Activated CD4-positive, alpha-beta T cell treated with anti-CD3 and anti-CD28 coated beads, Interleukin-2, amount 10 ng/mL, durations not matched to agents 24 days and 14 days (primary cell): ENCODE measurements around the gene HIVEP1. TPM values are rescaled to one million over a fixed set of nuclear protein-coding genes. Genes with fewer than 3 reads are reported as not detected.
A peak's percentile ranks its signal among the peaks of the same experiment; 100 is the strongest.

ENCODE experiments used
- DNase-seq: peaks from one replicate; pipeline ENCODE4 v3.0.0; 2022
- H3K27ac Mint-ChIP-seq: one replicate; pipeline ENCODE4 v1.8.0; 2022; ENCODE audit warnings: mild to moderate bottlenecking, mixed read lengths
- H3K27me3 Mint-ChIP-seq: one replicate; pipeline ENCODE4 v1.8.0; 2022; ENCODE audit warnings: mixed read lengths
- H3K36me3 Mint-ChIP-seq: one replicate; pipeline ENCODE4 v1.8.0; 2022; ENCODE audit warnings: low read depth, mild to moderate bottlenecking, mixed read lengths
- H3K4me1 Mint-ChIP-seq: one replicate; pipeline ENCODE4 v1.8.0; 2021; ENCODE audit warnings: mixed read lengths
- H3K4me3 Mint-ChIP-seq: one replicate; pipeline ENCODE4 v1.8.0; 2022; ENCODE audit warnings: mild to moderate bottlenecking, moderate library complexity, mixed read lengths
- H3K9me3 Mint-ChIP-seq: one replicate; pipeline ENCODE4 v1.8.0; 2021; ENCODE audit warnings: mixed read lengths
- intact Hi-C: fragments of 100-400 bp; cut with micrococcal nuclease; formaldehyde crosslinking; loops from one replicate; pipeline ENCODE4 v1.15.1; 2023
- total RNA-seq: library from RNA; stranded (reverse); gene quantifications from 2 replicates; pipeline ENCODE4 v1.2.3, GENCODE V29; 2022

The HIVEP1 gene
- total RNA-seq, 1 donor from 2014 or later = 55.3 TPM

GRCh38 chr6:12119085-12119588 lies 107.0 kb downstream of the HIVEP1 start:
- Mint-ChIP-seq H3K4me1 (peaks cover 64% of the 10 kb centered on the region), H3K9me3 (peaks cover 15% of the 10 kb centered on the region), H3K4me3 (peak overlapping the region; percentile 41), H3K27me3 (no peaks in the 10 kb centered on the region), H3K36me3 (peaks cover 74% of the 10 kb centered on the region), H3K27ac (peak overlapping the region; percentile 78)
- intact Hi-C loops = loop anchor here (1.0 to 5.0 kb wide), 4 partner anchors 54 to 408 kb away; no protein-coding TSS in a partner anchor
- peak; percentile 92 for DNase-seq

- Mint-ChIP-seq H3K9me3 (peaks cover 7% of the 10 kb centered on the region), H3K27me3 (no peaks in the 10 kb centered on the region), H3K27ac (no peak overlapping the region), H3K4me1 (peaks cover 47% of the 10 kb centered on the region), H3K36me3 (peaks cover 83% of the 10 kb centered on the region), H3K4me3 (peak overlapping the region; percentile 31)
- DNase-seq = peak; percentile 57
- intact Hi-C loops = no loop called here
Observed at GRCh38 chr6:12125396-12125795, 113.3 kb downstream of the HIVEP1 start.

- peak; percentile 57 for DNase-seq
- H3K4me3 Mint-ChIP-seq = no peak overlapping the region
- H3K9me3 Mint-ChIP-seq = peaks cover 6% of the 10 kb centered on the region
- no peak overlapping the region for H3K27ac Mint-ChIP-seq
- peaks cover 44% of the 10 kb centered on the region for H3K4me1 Mint-ChIP-seq
- H3K36me3 Mint-ChIP-seq = peaks cover 78% of the 10 kb centered on the region
- intact Hi-C loops = no loop called here
- H3K27me3 Mint-ChIP-seq = no peaks in the 10 kb centered on the region
Observed at GRCh38 chr6:12126051-12126450, 113.9 kb downstream of the HIVEP1 start.

DNA sequence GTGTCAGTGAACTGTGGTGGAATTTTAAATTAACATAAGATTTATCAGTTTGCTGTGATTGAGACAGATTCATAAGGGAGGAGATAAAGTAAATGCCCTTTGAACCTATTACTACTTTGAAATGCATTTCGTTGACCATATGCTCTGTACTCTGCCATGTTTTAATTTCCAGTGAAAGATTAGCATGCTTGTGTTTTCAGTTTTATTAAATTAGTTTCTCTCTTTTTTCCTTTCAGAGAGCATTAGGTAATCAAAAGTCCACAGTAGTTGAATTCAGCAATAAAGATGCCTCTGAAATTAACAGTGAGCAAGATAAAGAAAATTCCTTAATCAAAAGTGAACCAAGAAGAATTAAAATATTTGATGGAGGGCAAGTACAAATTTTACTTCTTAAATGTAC lies 117.4 kb downstream of the HIVEP1 start:
- no peaks in the 10 kb centered on the region for H3K27me3 Mint-ChIP-seq
- peaks cover 61% of the 10 kb centered on the region for H3K36me3 Mint-ChIP-seq
- H3K4me1 Mint-ChIP-seq = peaks cover 29% of the 10 kb centered on the region
- intact Hi-C loops = no loop called here
- no peak overlapping the region for H3K4me3 Mint-ChIP-seq
- H3K9me3 Mint-ChIP-seq = no peaks in the 10 kb centered on the region
- no peak overlapping the region for H3K27ac Mint-ChIP-seq
- no peak for DNase-seq

DNA sequence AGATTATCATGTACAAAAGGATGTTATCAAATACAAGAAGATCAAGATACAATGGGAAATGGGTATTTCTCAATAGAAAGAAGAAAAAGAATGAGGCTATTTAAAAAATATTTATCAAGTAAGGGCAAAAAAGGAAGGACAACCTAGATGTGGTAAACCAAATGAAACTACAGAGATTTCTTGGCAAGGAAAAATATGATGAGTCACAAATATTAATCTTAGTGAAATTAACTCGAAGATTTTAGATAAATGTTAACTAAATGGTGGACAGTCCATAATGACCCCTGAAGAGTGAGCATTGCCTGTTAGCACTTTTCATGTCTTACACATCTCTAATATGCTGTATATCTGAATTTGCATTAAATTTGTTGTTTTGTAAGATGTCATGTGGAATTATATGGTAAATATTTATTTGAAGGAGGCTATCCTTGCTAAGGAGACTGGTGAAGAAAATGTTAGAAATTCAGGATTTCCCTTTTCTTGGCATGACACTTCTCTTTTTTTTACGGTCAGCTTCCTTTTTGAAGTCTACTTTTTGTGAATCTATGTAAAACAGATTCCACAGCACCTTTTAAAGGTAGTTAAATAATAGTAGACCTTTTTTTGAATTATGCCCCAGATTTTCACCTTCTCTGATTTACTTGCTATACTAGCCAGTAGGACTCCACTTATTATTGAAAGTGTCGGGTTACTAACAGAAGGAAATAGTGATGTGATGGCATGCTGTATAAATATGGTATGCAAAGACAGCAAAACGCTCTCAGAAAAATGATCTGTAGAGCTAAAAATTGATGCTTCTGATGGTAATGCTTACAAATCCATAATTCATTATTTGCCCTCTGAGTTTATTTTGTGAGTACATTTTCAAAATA lies 120.5 kb downstream of the HIVEP1 start:
- Mint-ChIP-seq H3K4me1 (peaks cover 13% of the 10 kb centered on the region), H3K27me3 (no peaks in the 10 kb centered on the region), H3K36me3 (peaks cover 54% of the 10 kb centered on the region), H3K9me3 (no peaks in the 10 kb centered on the region), H3K4me3 (no peak overlapping the region), H3K27ac (no peak overlapping the region)
- no peak for DNase-seq
- intact Hi-C loops = no loop called here

DNA sequence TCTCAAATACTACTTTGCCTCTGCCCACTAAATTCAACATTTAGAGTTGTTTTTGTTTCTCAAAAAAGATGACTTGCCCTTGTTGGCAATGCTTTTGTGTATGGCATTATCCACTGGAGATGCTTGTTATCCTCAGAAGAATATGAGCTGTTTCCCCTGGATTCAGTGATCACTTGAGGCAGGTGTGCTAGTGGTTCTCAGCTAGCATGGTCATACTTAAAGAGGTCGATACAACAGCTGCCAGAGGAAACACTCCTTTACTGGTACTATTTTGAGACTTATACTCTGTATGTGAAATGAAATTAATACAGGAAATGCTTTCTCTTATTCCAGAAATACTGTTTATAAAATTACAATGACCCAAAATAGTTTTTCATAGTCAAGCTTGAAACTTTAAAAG lies 122.5 kb downstream of the HIVEP1 start:
- peaks cover 24% of the 10 kb centered on the region for H3K4me1 Mint-ChIP-seq
- H3K27ac Mint-ChIP-seq = no peak overlapping the region
- intact Hi-C loops = no loop called here
- no peaks in the 10 kb centered on the region for H3K27me3 Mint-ChIP-seq
- H3K36me3 Mint-ChIP-seq = peaks cover 55% of the 10 kb centered on the region
- no peak overlapping the region for H3K4me3 Mint-ChIP-seq
- H3K9me3 Mint-ChIP-seq = peaks cover 10% of the 10 kb centered on the region
- no peak for DNase-seq

- Mint-ChIP-seq H3K4me1 (peaks cover 24% of the 10 kb centered on the region), H3K27ac (no peak overlapping the region), H3K27me3 (no peaks in the 10 kb centered on the region), H3K4me3 (no peak overlapping the region), H3K36me3 (peaks cover 57% of the 10 kb centered on the region), H3K9me3 (peaks cover 10% of the 10 kb centered on the region)
- intact Hi-C loops = no loop called here
- no peak for DNase-seq
Observed at GRCh38 chr6:12134991-12135390, 122.9 kb downstream of the HIVEP1 start.

DNA sequence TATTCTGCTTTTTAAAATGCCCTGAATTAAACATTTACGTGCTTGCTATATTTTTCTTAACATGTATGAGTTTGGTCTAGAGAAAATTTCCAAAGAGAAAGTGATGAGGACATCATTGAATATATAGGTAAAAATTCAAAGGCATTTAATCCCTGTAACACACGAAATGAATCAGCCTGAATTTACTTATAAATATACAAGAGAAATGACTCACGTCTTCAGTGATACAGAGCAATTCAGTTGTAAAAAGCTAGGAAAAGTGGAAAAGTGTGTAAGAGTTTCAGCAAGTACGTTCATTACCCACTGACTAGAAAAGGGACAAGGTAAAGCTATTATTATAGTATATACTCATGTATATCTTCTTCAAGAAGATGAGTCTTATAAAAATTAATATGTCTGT lies 124.8 kb downstream of the HIVEP1 start:
- intact Hi-C loops = no loop called here
- Mint-ChIP-seq H3K4me3 (no peak overlapping the region), H3K4me1 (peaks cover 24% of the 10 kb centered on the region), H3K27ac (no peak overlapping the region), H3K9me3 (peaks cover 21% of the 10 kb centered on the region), H3K36me3 (peaks cover 69% of the 10 kb centered on the region), H3K27me3 (no peaks in the 10 kb centered on the region)
- no peak for DNase-seq

DNA sequence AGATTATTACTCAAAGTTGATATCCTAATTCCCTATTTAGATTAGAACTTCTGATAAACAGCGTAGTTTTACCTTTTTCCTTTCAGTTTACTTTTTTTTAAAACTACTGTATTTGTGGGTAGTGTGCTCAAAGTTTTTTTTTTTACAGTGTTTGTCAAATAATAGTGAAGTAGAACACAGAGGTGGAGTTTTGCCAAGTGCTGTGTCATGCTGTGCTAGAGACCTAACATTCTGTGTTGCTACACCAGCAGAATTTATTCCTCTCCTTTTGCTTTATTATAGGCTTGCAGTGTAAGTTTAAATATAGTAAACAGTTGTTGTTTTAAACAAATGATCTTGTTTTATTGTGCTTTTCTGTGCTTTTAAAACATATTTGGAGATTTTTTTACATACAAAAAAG lies 125.4 kb downstream of the HIVEP1 start:
- H3K27me3 Mint-ChIP-seq = no peaks in the 10 kb centered on the region
- H3K9me3 Mint-ChIP-seq = peaks cover 25% of the 10 kb centered on the region
- peaks cover 71% of the 10 kb centered on the region for H3K36me3 Mint-ChIP-seq
- DNase-seq = no peak
- H3K27ac Mint-ChIP-seq = no peak overlapping the region
- no peak overlapping the region for H3K4me3 Mint-ChIP-seq
- peaks cover 23% of the 10 kb centered on the region for H3K4me1 Mint-ChIP-seq
- intact Hi-C loops = no loop called here

DNA sequence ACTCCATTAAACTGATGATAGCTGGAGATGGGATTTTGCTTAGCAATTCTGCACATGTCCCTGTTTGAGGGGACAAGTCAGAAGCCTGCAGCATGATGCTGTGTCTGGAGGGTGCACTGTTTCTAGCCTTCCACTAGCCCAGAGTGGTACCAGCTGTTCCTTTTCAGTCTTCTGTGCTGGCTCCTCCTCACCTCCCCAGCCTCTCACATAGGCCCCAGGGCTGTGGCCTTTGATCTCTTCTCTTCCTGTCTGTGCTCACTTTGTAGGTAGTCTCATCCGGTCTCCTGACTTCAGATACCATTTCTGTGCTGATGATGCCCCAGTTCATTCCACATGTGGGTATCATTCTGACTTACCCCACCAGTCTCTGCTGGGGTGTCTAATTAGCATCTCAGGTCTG lies 126.3 kb downstream of the HIVEP1 start:
- Mint-ChIP-seq H3K27me3 (no peaks in the 10 kb centered on the region), H3K36me3 (peaks cover 72% of the 10 kb centered on the region), H3K4me1 (peaks cover 23% of the 10 kb centered on the region), H3K27ac (peak overlapping the region; percentile 68), H3K9me3 (peaks cover 29% of the 10 kb centered on the region), H3K4me3 (peak overlapping the region; percentile 8)
- peak; percentile 85 for DNase-seq
- intact Hi-C loops = no loop called here

DNA sequence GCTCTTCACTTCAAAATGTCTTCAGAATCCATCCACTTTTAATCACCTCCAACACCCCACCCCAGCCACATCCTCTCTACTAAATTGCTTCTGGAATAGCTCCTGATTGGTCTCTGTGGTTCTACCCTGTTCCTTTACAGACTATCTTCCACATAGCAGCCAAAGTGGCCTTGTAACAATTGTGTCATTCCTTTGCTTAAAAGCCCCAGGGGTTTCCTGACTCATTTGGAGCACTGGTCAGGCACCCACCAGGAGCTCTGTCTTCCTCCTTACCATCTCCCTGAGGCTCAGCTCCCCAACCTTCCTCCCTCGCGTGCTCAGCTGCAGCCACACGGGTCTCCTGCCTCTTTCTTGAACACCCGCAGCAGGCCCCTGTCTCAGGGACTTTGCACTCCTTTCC lies 126.8 kb downstream of the HIVEP1 start:
- DNase-seq = peak; percentile 45
- Mint-ChIP-seq H3K4me3 (no peak overlapping the region), H3K27ac (peak overlapping the region; percentile 68), H3K9me3 (peaks cover 29% of the 10 kb centered on the region), H3K4me1 (peaks cover 23% of the 10 kb centered on the region), H3K27me3 (no peaks in the 10 kb centered on the region), H3K36me3 (peaks cover 77% of the 10 kb centered on the region)
- intact Hi-C loops = no loop called here

DNA sequence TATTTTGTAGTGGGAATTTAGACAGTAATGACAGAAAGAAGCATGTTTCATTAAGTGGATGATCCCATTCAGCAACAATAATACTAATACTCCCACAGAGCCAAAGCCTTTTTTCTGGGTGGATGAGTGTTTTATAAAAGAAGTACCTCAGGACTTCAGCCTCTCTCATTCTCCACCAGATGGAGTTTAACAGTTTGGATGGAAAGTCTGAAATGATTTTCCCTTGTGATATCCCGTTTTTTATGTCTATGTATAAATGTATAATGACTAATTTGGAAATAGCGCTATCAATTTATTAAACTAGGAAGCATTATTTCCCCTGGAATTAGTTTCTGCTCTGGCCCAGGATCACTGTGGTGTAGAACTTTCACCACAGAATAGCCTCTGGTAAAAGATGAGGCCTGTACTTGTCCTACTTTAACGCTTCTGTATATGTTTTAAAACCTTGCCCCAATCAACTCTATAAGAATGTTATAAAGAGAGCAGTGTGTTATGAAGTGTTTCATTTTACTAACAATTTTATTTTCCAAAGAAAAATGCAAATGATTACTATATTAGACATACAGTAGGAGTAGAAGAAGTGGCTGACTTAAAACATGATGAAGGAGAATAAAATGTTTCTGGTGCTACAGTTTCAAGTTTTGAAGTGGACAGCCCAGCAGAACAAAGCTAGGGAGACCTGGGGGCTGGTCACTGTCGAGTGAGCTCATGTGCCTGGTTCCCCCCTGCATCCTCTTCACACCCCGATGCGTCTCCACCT lies 135.6 kb downstream of the HIVEP1 start:
- H3K9me3 Mint-ChIP-seq = peaks cover 1% of the 10 kb centered on the region
- intact Hi-C loops = no loop called here
- H3K4me3 Mint-ChIP-seq = no peak overlapping the region
- peaks cover 37% of the 10 kb centered on the region for H3K36me3 Mint-ChIP-seq
- peaks cover 20% of the 10 kb centered on the region for H3K4me1 Mint-ChIP-seq
- H3K27me3 Mint-ChIP-seq = no peaks in the 10 kb centered on the region
- DNase-seq = peak; percentile 24
- peak overlapping the region; percentile 20 for H3K27ac Mint-ChIP-seq

DNA sequence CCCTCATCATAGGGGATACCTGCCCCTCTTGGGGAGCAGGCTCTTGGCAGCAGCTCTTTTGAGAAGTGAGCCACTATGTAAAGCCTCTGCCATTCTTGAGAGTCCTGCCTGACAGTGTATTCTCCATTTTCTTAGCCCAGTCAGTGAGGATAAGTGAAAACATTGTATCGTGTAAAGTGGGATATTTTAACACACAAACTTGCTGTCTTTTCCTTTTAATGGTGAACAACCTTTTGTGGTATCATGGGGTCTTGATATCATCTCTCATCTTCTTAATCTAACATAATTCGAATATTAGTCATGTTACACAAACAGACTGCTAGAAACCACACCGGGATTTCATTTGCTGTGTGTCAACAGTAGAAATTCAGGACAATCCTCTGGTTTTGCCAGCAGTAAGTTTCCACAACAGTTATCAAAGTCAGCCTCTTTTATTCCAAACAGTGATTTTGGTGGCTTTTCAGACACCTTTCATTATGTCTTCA lies 136.2 kb downstream of the HIVEP1 start:
- no peak overlapping the region for H3K4me3 Mint-ChIP-seq
- H3K4me1 Mint-ChIP-seq = peaks cover 20% of the 10 kb centered on the region
- H3K36me3 Mint-ChIP-seq = peaks cover 33% of the 10 kb centered on the region
- no peaks in the 10 kb centered on the region for H3K27me3 Mint-ChIP-seq
- no peaks in the 10 kb centered on the region for H3K9me3 Mint-ChIP-seq
- intact Hi-C loops = no loop called here
- no peak for DNase-seq
- H3K27ac Mint-ChIP-seq = peak overlapping the region; percentile 20

GRCh38 chr6:12148841-12149240 lies 136.7 kb downstream of the HIVEP1 start:
- H3K9me3 Mint-ChIP-seq = no peaks in the 10 kb centered on the region
- no peaks in the 10 kb centered on the region for H3K27me3 Mint-ChIP-seq
- H3K4me3 Mint-ChIP-seq = no peak overlapping the region
- peak overlapping the region; percentile 17 for H3K27ac Mint-ChIP-seq
- intact Hi-C loops = no loop called here
- no peak for DNase-seq
- H3K4me1 Mint-ChIP-seq = peaks cover 20% of the 10 kb centered on the region
- peaks cover 29% of the 10 kb centered on the region for H3K36me3 Mint-ChIP-seq
